ENCODE results near the gene PRR15L. TPM values are rescaled to one million over a fixed set of nuclear protein-coding genes. Genes with fewer than 3 reads are reported as not detected.

Gene PRR15L
- total RNA-seq, 4 donors from 2014 or later: 0.49 TPM; not detected in 3

DNA sequence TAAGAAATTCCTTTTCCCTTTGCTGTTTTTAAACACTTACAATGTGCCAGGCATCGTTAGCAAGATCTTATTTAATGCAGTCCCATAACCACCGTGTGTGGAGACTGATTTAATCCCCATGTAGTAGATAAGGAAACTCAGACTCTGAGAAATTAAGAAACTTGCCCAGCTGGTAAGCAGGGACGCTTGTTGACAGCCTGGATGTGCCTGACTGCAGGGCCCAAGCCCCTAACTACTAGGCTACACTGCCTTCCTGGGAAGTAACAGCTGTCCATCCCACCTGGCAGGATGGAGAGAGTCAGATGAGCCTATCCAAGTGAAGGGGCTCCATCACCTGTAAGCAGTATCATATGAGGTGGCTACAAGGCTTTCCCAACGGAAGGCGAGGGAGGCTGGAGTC lies 36.3 kb upstream of the PRR15L start:
- TF ChIP-seq CTCF (IDR thresholded peaks at IDR 0.05; ENCODE audit: low read depth): no peak

GRCh38 chr17:47993031-47993564 lies 35.4 kb upstream of the PRR15L start:
- no peak for TF ChIP-seq CTCF (IDR thresholded peaks at IDR 0.05; ENCODE audit: low read depth)

DNA sequence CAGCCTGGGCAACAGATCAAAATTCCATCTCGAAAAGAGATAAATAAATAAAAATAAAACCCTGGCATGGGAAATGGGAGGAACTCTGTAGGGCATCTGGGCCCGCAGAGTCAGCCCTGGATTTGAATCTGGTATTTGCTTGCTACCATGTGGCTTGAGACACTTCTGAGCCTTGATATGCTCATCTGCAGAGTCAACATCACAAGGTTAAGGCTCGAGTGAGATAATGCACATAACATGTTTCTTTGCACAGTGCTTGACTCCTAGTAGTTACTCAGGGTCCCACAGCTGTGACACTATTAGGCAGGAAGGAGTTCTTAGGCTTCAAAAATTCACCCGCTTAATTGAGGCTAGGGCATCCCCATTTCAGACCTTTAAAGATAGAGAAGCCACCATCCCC lies 34.5 kb upstream of the PRR15L start:
- TF ChIP-seq CTCF (IDR thresholded peaks at IDR 0.05; ENCODE audit: low read depth): no peak

- no peak for TF ChIP-seq CTCF (IDR thresholded peaks at IDR 0.05; ENCODE audit: low read depth)
These were observed 33.5 kb upstream of the PRR15L start for GRCh38 chr17:47990962-47991731.

- TF ChIP-seq CTCF (IDR thresholded peaks at IDR 0.05; ENCODE audit: low read depth): no peak
These were observed 32.0 kb upstream of the PRR15L start for GRCh38 chr17:47989700-47990099.

DNA sequence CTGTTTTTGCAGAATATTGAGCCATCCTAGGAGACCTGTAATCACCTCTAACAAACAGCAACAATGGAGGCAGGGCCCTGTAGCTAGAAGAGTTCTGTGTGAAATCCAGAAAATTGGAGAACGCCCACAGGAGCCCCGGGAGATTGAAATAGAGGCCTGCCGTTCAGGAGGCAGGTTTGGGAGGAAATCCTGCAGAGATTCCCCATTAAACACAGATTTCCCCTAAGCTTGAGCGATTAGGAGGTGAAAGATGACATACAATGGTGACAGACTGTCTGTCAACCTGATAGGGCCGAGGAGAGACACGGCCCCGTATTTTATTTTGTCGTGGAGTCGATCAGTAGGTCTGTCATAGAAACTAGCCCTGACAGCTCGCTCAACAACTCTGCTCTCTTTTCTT lies 31.5 kb upstream of the PRR15L start:
- no peak for TF ChIP-seq CTCF (IDR thresholded peaks at IDR 0.05; ENCODE audit: low read depth)

GRCh38 chr17:47987240-47987835 lies 29.7 kb upstream of the PRR15L start:
- no peak for TF ChIP-seq CTCF (IDR thresholded peaks at IDR 0.05; ENCODE audit: low read depth)

All from subcutaneous adipose tissue (tissue), 4 donors.